HG03108 (cell line): ENCODE results near the gene GALNT9.
"Not testable (repeated sequence)": the region's sequence is repeated elsewhere in the genome, so short reads cannot be mapped to it uniquely, and the experiment has no call there.

Experiments used
- ATAC-seq: cut with Tn5 transposase; IDR thresholded peaks from one replicate; pipeline ENCODE4 v1.9.1; 2021; ENCODE audit warnings: moderate library complexity; ENCODE audit not compliant: unreplicated experiment

Gene GALNT9

GRCh38 chr12:132358241-132359225 lies 29.1 kb upstream of the GALNT9 start:
- ATAC-seq: not testable (repeated sequence)

- no peak for ATAC-seq
Observed at GRCh38 chr12:132357623-132358186, 28.3 kb upstream of the GALNT9 start.

GRCh38 chr12:132356691-132357622 lies 27.6 kb upstream of the GALNT9 start:
- no peak for ATAC-seq

- ATAC-seq: no peak
Observed at GRCh38 chr12:132355742-132356681, 26.6 kb upstream of the GALNT9 start.

GRCh38 chr12:132354982-132355680 lies 25.7 kb upstream of the GALNT9 start:
- ATAC-seq: no peak

GRCh38 chr12:132354211-132354981 lies 25.0 kb upstream of the GALNT9 start:
- ATAC-seq: no peak

GRCh38 chr12:132353811-132354210 lies 24.4 kb upstream of the GALNT9 start:
- no peak for ATAC-seq

- no peak for ATAC-seq
Observed at GRCh38 chr12:132352896-132353800, 23.8 kb upstream of the GALNT9 start.

GRCh38 chr12:132351751-132352495 lies 22.5 kb upstream of the GALNT9 start:
- ATAC-seq: no peak

GRCh38 chr12:132349501-132350131 lies 20.2 kb upstream of the GALNT9 start:
- no peak for ATAC-seq

- no peak for ATAC-seq
Observed at GRCh38 chr12:132348176-132348575, 18.8 kb upstream of the GALNT9 start.

- no peak for ATAC-seq
Observed at GRCh38 chr12:132347176-132347855, 17.9 kb upstream of the GALNT9 start.

- ATAC-seq: no peak
Observed at GRCh38 chr12:132346471-132347175, 17.2 kb upstream of the GALNT9 start.

GRCh38 chr12:132345561-132346200 lies 16.3 kb upstream of the GALNT9 start:
- no peak for ATAC-seq

- ATAC-seq: no peak
Observed at GRCh38 chr12:132345126-132345525, 15.7 kb upstream of the GALNT9 start.
